Dermis blood vessel endothelial cell (primary cell): ENCODE measurements around the gene FOXM1. TPM values are rescaled to one million over a fixed set of nuclear protein-coding genes. Genes with fewer than 3 reads are reported as not detected.
A peak's percentile ranks its signal among the peaks of the same experiment; 100 is the strongest.

Source experiments
- DNase-seq: peaks from one replicate; pipeline ENCODE4 v3.0.0; 2010
- total RNA-seq: library from RNA; depleted of rRNA; stranded (reverse); fragments of >200 nt; gene quantifications from 2 replicates; pipeline ENCODE4 v1.2.3, GENCODE V29; 2014

The FOXM1 gene, protein sequence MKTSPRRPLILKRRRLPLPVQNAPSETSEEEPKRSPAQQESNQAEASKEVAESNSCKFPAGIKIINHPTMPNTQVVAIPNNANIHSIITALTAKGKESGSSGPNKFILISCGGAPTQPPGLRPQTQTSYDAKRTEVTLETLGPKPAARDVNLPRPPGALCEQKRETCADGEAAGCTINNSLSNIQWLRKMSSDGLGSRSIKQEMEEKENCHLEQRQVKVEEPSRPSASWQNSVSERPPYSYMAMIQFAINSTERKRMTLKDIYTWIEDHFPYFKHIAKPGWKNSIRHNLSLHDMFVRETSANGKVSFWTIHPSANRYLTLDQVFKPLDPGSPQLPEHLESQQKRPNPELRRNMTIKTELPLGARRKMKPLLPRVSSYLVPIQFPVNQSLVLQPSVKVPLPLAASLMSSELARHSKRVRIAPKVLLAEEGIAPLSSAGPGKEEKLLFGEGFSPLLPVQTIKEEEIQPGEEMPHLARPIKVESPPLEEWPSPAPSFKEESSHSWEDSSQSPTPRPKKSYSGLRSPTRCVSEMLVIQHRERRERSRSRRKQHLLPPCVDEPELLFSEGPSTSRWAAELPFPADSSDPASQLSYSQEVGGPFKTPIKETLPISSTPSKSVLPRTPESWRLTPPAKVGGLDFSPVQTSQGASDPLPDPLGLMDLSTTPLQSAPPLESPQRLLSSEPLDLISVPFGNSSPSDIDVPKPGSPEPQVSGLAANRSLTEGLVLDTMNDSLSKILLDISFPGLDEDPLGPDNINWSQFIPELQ
- total RNA-seq, result 4.1 and 32.9 TPM in 2 replicates

DNA sequence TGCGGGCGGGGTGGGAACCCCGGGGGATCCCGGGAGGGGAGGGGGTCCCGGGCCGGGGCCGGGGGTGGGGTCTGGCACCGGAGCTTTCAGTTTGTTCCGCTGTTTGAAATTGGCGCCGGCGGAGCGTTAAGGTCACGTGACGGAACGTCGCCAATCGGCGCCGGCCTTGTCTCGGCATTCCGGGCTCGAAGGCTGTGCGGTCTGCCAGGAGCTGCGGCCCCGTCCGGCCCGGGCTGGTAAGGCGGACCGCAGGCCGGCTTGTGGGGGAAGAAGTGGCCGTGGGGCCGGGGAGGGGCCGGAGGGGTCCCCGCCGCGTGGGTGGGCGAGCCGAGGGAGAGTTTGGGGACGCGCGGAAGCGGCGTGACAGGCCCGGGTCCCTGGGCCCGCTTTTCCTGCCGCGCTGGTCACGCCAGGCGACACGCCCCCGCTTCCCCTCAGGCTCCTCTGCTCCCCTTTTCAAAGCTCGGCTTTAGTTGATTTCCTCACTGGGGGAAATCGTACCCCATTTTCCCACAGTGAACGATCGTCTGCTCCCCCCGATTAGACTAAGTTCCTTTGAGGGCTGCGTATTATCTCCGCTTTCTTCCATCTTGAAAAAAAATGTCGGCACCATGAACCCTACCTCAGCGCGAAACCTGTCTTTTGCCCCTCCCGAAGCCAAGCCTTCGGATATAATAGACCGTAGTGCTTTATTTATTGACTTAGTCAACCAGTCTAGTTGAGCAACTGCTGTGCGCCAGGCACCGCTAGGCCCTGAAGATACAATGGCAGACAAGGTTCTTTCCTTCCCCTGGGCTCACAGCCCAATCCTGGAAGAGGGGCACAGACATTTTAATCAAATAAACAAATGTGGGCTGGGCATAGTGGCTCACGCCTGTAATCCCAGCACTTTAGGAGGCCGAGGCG is at the start of gene FOXM1, which contains the start of gene RHNO1:
FOXM1 (minus strand) TSS at position 128 of the 906 bp plus-strand sequence. CDS start 2,696 bp downstream, outside the sequence.
RHNO1 (plus strand) TSS at position 177 of the 906 bp plus-strand sequence. CDS start 8,144 bp downstream, outside the sequence.
- peak; percentile 93 for DNase-seq

DNA sequence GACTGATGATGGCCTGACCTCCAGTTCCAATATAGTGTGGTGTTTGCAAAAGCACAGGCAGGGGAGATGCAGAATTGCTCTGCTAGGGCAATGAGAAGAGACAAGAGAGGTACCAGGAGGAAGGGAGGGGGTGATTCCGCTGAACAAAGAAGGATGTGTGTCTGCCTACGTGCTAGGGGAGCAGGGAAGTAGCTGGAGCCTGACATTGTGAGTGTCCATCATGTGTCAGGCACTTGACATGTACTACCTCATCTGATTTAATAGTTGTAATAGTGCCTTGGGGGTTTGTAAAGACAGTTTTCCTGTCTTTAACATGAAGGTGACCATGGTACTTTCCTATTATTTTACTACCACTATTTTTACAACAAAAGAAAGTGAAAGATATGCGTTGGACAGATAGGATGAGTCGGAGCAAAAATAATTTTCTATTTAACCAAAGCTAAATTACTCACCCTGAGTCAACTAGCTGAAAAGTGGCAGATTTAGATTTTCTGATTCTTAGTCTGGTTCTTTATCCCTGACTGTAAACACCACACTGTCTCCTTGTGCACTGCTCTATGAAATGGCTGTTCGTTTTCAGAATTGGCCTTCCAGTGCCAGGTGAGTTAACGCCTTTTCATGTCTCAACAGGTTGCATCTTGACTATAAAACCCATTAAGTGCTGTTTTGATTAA is 48.5 kb upstream of the FOXM1 start:
- no peak for DNase-seq

DNA sequence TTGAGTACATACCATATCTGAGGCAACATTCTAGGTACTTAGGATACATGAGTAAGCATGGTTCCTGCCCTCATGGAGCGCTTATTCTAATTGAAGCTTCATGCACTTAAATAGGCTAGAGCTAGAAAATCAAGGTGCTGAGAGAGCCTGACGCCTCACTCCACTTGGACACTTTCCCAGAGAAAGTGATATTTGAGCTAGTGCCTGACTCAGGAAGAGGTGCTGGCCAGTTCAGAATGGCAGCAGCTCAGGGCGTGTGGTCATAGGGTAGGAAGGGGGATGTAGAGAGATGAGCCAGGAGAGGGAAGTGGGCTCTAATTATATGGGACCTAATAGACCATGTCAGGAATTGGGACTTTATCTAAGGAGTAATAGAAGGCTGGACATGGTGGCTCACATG is 47.0 kb upstream of the FOXM1 start:
- DNase-seq, result no peak

GRCh38 chr12:2923057-2923456 is 46.1 kb upstream of the FOXM1 start:
- DNase-seq, result no peak

DNA sequence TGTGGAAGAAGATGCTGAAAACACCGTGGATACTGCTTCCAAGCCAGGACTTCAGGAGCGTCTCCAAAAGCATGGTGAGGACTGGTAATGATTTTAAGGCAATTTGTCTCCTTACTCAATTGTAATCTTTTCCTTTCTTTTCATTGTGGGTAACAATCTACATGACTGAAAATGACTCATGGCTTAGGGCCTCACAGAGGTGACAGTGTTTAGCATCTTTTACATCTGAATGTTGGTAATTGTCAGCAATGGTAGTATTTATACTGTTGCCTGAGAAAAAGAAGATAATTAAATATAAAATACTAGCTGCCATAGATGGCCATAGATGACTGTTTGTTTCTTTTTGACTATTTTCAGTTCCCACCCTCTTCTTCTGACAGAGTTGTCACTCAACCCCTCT is 45.4 kb upstream of the FOXM1 start:
- no peak for DNase-seq

- peak; percentile 79 for DNase-seq
Observed at GRCh38 chr12:2919249-2919648, 42.3 kb upstream of the FOXM1 start.

DNA sequence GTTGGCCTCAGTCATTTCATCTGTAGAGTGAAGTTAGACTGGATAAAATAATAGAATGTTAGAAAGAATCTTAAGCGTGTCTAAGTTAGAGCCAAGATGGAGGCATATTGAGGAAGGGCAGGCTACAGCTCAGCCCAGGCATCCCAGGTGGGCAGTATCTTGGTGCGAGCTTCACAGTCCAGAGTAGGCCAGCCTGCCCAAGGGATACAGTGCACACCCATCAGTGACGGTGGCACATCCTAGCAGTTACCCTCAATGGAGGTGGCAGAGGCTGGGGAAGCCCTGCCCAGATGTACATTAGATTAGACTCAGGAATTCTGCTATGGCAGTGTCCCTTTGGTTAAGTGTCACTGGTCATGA is 35.2 kb upstream of the FOXM1 start:
- DNase-seq, result no peak

DNA sequence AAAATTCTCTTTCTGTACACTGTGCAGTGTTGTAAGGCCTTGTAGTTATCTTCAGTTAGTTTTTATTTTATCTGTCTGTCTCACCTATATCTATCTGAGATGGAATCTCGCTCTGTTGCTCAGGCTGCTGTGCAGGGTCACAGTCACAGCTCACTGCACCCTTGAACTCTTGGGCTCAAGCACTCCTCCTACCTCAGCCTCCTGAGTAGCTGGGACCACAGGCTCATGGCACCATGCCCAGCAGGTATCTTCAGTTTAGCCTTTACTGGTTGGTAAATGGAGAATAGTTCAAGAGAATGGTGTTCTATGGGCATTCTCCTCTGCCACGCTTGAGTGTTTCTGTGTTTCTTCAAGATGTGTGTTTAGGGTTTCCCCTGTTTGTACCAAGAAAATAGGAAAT is 27.3 kb upstream of the FOXM1 start:
- no peak for DNase-seq

GRCh38 chr12:2902272-2902880 is 25.4 kb upstream of the FOXM1 start:
- no peak for DNase-seq

- no peak for DNase-seq
Observed at GRCh38 chr12:2900642-2901041, 23.7 kb upstream of the FOXM1 start.

DNA sequence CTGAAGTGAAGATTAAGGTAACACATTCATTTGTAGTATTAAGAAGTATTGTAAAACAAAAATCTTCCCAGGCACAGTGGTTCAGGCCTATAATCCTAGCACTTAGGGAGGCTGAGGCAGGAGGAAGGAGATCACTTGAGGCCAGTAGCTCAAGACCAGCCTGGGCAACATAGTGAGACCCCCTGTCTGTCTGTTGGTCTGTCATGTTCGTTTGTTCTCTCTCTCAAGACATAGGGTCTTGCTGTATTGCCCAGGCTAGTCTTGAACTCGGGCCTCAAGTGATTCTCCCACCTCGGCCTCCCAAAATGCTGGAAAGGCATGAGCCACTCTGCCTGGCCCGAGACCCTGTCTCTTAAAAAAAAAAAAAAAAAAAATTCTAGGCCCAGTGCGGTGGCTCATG is 20.4 kb upstream of the FOXM1 start:
- no peak for DNase-seq

DNA sequence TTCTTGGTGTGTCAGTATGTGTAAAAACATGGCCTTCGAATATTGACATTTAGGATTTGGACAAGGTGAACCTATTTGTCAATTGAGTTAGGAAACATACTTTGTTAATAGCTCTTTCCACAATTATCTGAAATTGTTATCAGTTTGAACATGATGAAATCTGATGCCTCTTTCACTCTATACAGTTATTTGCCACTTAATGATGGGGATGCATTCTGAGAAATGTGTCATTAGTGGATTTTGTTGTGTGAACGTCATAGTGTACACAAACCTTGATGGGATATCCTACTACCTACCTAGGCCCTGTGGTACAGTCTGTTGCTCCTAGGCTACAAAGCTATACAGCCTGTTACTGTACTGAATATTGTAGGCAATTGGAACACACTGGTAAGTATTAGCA is 18.5 kb upstream of the FOXM1 start:
- no peak for DNase-seq

GRCh38 chr12:2895051-2895451 is 18.1 kb upstream of the FOXM1 start:
- no peak for DNase-seq

- DNase-seq, result peak; percentile 36
Observed at GRCh38 chr12:2893007-2893406, 16.0 kb upstream of the FOXM1 start.

- DNase-seq, result no peak
Observed at GRCh38 chr12:2892246-2892645, 15.3 kb upstream of the FOXM1 start.

DNA sequence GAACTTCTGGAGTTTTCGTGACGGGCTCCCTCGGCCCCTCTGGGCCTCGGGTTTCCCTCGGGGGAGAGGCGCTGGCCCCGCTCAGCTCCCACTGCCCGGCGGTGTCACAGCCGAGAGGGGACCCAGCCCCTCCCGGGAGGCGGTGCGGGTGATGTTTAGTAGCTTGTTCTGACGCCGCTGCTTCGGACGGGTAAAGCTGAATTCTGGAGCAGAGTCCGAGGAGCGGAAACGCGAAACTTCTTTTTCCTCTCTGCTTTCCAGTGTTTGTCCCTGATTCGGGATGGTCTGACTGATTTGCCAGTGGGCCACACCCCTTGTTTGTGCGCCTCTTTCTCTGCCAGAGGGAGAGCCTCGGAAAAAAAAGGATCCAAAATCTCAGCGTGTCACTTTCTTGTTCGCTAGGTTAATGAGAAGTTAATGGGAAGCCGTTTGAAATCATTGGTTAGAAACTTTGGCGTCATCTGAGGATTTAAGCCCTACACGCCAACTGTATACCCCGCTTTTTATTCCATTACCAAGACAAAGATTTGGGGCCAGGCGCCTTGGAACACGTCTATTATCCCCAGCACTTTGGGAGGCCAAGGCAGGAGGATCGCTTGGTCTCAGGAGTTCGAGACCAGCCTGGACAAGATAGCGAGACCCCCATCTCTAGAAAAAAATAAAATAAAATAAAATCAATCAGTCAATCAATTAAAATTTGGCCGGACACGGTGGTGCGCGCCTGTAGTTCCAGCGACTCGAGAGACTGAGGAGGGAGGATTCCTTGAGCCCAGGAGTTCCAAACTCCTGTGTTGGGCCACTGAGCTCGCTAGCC is 14.5 kb upstream of the FOXM1 start:
- DNase-seq, result peak; percentile 67

- peak; percentile 99 for DNase-seq
Observed at GRCh38 chr12:2890388-2891239, 13.6 kb upstream of the FOXM1 start, which contains the start of gene TULP3. TULP3 (plus strand) TSS chr12:2890891; CDS start chr12:2890948, 57 bp downstream.

- DNase-seq, result no peak
Observed at GRCh38 chr12:2890001-2890387, 13.0 kb upstream of the FOXM1 start.

DNA sequence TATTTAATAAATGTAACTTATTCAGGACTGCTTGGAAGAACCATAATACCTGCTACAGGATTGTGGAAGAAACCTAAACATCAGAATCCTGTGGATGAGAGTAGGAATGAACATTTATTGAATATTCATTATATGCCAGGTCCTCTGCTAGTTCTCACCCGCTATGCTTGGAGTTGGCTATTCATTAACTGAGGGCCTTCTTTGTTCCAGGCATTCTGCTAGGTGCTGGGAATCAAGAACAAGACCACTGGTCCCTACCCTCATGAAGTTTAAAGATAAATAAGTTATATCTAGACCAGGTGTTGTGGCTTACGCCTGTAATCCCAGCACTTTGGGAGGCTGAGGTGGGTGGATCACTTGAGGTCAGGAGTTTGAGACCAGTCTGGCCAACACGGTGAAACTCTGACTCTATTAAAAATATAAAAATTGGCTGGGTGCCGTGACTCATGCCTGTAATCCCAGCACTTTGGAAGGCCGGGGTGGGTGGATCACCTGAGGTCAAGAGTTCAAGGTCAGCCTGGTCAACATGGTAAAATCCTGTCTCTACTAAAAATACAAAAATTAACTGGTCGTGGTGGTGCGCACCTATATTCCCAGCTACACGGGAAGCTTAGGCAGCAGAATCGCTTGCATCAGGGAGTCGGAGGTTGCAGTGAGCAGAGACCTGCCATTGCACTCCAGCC is 9.9 kb upstream of the FOXM1 start:
- DNase-seq, result no peak
